Fibroblast of lung (primary cell): ENCODE data around the gene NUP98.

ENCODE experiments used
- CTCF ChIP-seq, 2 donors: IDR thresholded peaks in 1 of 2; conservative IDR thresholded peaks in 1 of 2; 1 replicate in 1 of 2; 2 replicates in 1 of 2; pipeline ENCODE4 v1.5.1; 2011 to 2012; ENCODE audit warnings: low read length in 2 of 2, control low read depth in 1 of 2, inconsistent platforms in 1 of 2, low read depth in 1 of 2, mild to moderate bottlenecking in 1 of 2
- EZH2 ChIP-seq: IDR thresholded peaks from 2 replicates; pipeline ENCODE4 v1.5.1; 2012; ENCODE audit warnings: low read length, control low read depth, mild to moderate bottlenecking; ENCODE audit errors: missing control alignments

DNA sequence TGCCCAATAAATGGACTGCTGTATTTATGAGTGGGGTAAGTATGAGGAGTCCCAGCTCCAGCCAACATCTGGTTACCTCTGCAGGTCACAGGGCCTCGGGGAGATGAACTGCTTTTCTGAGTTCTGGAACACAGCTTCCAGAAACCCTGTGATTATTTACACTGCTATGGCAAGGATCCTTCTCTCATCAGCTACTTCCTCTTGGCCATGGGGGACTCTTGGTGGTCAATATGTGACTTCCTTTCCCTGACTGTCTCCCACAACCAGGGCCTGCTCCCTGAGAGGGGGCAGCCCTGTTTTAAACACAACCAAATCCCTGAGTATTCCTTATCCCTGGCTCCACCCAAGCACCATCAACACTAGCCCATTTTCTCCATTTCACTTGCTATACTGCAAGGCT, 33.4 kb upstream of the NUP98 start:
- TF ChIP-seq CTCF (conservative IDR thresholded peaks at IDR 0.05 in 1 of 2, IDR thresholded peaks at IDR 0.05 in 1 of 2; ENCODE audit: low read depth in 1 of 2, low read length in 2 of 2) (no peak), EZH2 (no peak)
